22Rv1 (cell line): Measurements from ENCODE around the gene ZMAT5.

Experiments used
- ZFX ChIP-seq: fragments of 450-650 bp; IDR thresholded peaks from 2 replicates; pipeline ENCODE4 v1.6.1; 2017; ENCODE audit warnings: antibody characterized with exemption, borderline replicate concordance
- TF ChIP-seq, protein P1 (sequence below): fragments of 450-650 bp; IDR thresholded peaks from 2 replicates; pipeline ENCODE4 v1.5.1; 2017; ENCODE audit warnings: mild to moderate bottlenecking

DNA sequence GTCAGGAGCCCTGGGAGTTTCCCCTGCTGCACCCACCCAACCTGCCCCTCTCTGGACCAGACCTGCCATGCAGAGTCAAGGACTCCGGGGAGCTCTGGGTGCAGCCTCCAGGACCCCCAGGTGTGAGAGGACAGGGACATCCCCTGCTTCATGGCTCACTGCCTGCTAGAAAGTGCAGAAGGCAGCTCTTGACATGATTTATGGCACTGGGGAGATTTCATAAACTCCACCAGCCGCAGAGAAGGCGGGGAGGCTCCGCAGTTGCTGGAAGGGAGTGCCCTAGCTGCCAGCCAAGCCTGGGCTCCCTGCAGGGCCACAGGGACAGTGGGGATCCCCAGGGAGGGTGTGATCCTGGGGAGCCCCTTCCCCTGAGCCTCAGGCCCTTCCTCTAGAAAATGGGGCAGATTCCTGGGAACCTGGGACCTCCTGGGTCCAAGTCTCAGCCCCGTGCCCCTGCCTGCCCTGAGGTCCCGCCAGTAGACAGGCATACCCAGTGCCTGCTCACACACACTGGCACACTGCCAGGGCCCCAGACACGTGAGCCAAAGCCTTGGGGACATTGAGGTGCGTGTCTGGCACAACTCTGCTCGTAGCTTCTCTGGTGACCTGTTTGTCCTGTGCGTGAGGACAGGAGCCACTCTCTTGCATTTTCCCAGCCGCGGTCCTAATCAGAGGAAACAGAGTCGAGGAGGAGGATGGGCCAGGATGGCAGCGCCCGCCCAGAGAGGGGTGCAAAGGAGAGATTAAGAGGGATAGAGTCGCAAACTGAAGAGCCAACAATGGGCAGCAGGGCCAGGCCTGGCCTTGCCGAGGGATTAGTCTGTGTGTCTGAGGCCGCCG lies 33.2 kb downstream of the ZMAT5 start:
- no peak for TF ChIP-seq ZFX
- TF ChIP-seq, protein P1, sequence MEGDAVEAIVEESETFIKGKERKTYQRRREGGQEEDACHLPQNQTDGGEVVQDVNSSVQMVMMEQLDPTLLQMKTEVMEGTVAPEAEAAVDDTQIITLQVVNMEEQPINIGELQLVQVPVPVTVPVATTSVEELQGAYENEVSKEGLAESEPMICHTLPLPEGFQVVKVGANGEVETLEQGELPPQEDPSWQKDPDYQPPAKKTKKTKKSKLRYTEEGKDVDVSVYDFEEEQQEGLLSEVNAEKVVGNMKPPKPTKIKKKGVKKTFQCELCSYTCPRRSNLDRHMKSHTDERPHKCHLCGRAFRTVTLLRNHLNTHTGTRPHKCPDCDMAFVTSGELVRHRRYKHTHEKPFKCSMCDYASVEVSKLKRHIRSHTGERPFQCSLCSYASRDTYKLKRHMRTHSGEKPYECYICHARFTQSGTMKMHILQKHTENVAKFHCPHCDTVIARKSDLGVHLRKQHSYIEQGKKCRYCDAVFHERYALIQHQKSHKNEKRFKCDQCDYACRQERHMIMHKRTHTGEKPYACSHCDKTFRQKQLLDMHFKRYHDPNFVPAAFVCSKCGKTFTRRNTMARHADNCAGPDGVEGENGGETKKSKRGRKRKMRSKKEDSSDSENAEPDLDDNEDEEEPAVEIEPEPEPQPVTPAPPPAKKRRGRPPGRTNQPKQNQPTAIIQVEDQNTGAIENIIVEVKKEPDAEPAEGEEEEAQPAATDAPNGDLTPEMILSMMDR: no peak
